ENCODE data around the gene KLHL30. TPM values are rescaled to one million over a fixed set of nuclear protein-coding genes. Genes with fewer than 3 reads are reported as not detected.

Gene KLHL30
- total RNA-seq, 1 donor from 2014 or later = 1.2 TPM

DNA sequence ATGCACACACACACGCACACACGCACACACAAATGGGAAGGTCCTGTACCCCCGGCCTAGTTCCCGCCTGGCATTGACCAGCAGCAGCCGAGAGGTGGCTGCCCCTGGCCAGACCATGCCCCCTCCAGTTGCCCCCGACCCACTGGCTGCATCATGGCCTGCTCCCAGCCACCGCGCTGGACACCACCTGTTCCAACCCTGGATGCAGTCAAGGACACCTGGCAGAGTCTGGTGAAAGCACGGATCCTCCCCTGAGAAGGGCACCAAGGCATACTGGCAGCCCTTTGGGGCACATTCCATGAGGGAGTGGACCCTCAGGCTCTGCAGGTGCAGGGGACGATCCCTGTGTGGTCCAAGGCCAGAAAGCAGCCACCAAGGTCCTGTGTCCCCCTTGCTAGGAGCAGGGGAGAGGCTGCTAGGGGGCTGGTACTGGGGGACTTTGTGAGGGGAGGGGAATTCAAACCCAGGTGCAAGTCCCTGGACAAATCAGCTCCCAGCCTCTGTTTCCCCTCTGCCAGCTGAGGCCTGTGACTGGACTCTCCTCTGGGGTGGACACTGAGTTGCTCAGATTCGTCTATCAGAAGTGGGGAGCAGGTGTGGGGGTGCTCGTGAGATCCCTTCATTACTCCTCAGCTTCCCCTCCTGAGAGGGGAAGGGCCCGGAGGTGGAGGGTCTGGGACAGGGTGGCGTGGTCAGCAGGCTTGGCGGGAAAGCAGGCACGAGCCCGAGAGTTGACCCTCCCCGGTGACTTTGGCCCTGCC lies 34.8 kb upstream of the KLHL30 start:
- no peaks in the 10 kb centered on the region for H3K9me3 Mint-ChIP-seq (ENCODE audit: unreplicated experiment)
- TF ChIP-seq, protein P1, sequence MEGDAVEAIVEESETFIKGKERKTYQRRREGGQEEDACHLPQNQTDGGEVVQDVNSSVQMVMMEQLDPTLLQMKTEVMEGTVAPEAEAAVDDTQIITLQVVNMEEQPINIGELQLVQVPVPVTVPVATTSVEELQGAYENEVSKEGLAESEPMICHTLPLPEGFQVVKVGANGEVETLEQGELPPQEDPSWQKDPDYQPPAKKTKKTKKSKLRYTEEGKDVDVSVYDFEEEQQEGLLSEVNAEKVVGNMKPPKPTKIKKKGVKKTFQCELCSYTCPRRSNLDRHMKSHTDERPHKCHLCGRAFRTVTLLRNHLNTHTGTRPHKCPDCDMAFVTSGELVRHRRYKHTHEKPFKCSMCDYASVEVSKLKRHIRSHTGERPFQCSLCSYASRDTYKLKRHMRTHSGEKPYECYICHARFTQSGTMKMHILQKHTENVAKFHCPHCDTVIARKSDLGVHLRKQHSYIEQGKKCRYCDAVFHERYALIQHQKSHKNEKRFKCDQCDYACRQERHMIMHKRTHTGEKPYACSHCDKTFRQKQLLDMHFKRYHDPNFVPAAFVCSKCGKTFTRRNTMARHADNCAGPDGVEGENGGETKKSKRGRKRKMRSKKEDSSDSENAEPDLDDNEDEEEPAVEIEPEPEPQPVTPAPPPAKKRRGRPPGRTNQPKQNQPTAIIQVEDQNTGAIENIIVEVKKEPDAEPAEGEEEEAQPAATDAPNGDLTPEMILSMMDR (IDR thresholded peaks at IDR 0.05) = no peak
- H3K27ac Mint-ChIP-seq (ENCODE audit: unreplicated experiment) = no peak overlapping the region
- no peaks in the 10 kb centered on the region for H3K27me3 Mint-ChIP-seq (ENCODE audit: unreplicated experiment)
- DNase-seq (ENCODE audit: extremely low spot score, unreplicated experiment) = peak; percentile 81
- no peaks in the 10 kb centered on the region for H3K36me3 Mint-ChIP-seq (ENCODE audit: unreplicated experiment)
- peaks cover 5% of the 10 kb centered on the region for H3K4me1 Mint-ChIP-seq (ENCODE audit: unreplicated experiment)
- H3K4me3 Mint-ChIP-seq (ENCODE audit: unreplicated experiment) = no peak overlapping the region

DNA sequence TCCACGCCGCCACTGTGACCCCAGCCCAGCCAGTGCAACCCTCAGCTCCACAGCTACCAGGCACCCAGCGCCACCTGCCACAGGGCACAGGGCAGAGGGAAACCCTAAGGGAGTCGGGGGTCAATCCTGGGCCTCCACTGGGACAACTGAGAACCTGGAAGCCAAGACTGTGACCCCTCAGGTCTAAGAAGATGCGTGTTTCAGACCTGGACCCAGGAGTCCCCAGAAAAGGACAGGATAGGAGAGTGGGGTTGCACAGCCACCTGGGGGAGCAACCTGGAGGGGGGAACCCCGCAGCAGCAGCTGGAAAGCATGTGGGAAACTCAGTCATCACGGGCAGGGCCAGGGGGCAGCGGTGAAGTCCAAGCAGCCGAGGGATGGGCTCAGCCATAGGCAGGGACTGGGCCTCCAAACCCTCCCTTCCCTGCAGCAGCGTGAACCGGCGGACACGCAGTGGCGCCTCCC lies 34.2 kb upstream of the KLHL30 start:
- Mint-ChIP-seq H3K27me3 (ENCODE audit: unreplicated experiment) (no peaks in the 10 kb centered on the region), H3K9me3 (ENCODE audit: unreplicated experiment) (no peaks in the 10 kb centered on the region), H3K27ac (ENCODE audit: unreplicated experiment) (no peak overlapping the region), H3K4me1 (ENCODE audit: unreplicated experiment) (peaks cover 11% of the 10 kb centered on the region), H3K4me3 (ENCODE audit: unreplicated experiment) (no peak overlapping the region), H3K36me3 (ENCODE audit: unreplicated experiment) (no peaks in the 10 kb centered on the region)
- DNase-seq (ENCODE audit: extremely low spot score, unreplicated experiment) = peak; percentile 70
- TF ChIP-seq, protein P1 (IDR thresholded peaks at IDR 0.05) = no peak

GRCh38 chr2:238104691-238105371 lies 33.6 kb upstream of the KLHL30 start:
- no peaks in the 10 kb centered on the region for H3K9me3 Mint-ChIP-seq (ENCODE audit: unreplicated experiment)
- no peaks in the 10 kb centered on the region for H3K27me3 Mint-ChIP-seq (ENCODE audit: unreplicated experiment)
- H3K4me3 Mint-ChIP-seq (ENCODE audit: unreplicated experiment) = no peak overlapping the region
- no peaks in the 10 kb centered on the region for H3K36me3 Mint-ChIP-seq (ENCODE audit: unreplicated experiment)
- DNase-seq (ENCODE audit: extremely low spot score, unreplicated experiment) = peak; percentile 80
- H3K27ac Mint-ChIP-seq (ENCODE audit: unreplicated experiment) = no peak overlapping the region
- TF ChIP-seq, protein P1 (IDR thresholded peaks at IDR 0.05) = no peak
- peaks cover 11% of the 10 kb centered on the region for H3K4me1 Mint-ChIP-seq (ENCODE audit: unreplicated experiment)

- H3K36me3 Mint-ChIP-seq (ENCODE audit: unreplicated experiment) = no peaks in the 10 kb centered on the region
- H3K4me1 Mint-ChIP-seq (ENCODE audit: unreplicated experiment) = peaks cover 11% of the 10 kb centered on the region
- TF ChIP-seq, protein P1 (IDR thresholded peaks at IDR 0.05) = no peak
- H3K9me3 Mint-ChIP-seq (ENCODE audit: unreplicated experiment) = no peaks in the 10 kb centered on the region
- no peak overlapping the region for H3K27ac Mint-ChIP-seq (ENCODE audit: unreplicated experiment)
- peak; percentile 82 for DNase-seq (ENCODE audit: extremely low spot score, unreplicated experiment)
- no peak overlapping the region for H3K4me3 Mint-ChIP-seq (ENCODE audit: unreplicated experiment)
- no peaks in the 10 kb centered on the region for H3K27me3 Mint-ChIP-seq (ENCODE audit: unreplicated experiment)
These were observed 32.7 kb upstream of the KLHL30 start for GRCh38 chr2:238105506-238106338.
